HG03442 (cell line): Measurements from ENCODE around the gene TRAF3IP1.
"Not testable (repeated sequence)": the region's sequence is repeated elsewhere in the genome, so short reads cannot be mapped to it uniquely, and the experiment has no call there.

Experiments used
- ATAC-seq: cut with Tn5 transposase; IDR thresholded peaks from one replicate; pipeline ENCODE4 v1.9.1; 2021; ENCODE audit warnings: mild to moderate bottlenecking, moderate library complexity; ENCODE audit not compliant: unreplicated experiment

The TRAF3IP1 gene, protein sequence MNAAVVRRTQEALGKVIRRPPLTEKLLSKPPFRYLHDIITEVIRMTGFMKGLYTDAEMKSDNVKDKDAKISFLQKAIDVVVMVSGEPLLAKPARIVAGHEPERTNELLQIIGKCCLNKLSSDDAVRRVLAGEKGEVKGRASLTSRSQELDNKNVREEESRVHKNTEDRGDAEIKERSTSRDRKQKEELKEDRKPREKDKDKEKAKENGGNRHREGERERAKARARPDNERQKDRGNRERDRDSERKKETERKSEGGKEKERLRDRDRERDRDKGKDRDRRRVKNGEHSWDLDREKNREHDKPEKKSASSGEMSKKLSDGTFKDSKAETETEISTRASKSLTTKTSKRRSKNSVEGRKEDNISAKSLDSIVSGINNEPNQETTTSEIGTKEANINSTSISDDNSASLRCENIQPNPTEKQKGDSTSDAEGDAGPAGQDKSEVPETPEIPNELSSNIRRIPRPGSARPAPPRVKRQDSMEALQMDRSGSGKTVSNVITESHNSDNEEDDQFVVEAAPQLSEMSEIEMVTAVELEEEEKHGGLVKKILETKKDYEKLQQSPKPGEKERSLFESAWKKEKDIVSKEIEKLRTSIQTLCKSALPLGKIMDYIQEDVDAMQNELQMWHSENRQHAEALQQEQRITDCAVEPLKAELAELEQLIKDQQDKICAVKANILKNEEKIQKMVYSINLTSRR

DNA sequence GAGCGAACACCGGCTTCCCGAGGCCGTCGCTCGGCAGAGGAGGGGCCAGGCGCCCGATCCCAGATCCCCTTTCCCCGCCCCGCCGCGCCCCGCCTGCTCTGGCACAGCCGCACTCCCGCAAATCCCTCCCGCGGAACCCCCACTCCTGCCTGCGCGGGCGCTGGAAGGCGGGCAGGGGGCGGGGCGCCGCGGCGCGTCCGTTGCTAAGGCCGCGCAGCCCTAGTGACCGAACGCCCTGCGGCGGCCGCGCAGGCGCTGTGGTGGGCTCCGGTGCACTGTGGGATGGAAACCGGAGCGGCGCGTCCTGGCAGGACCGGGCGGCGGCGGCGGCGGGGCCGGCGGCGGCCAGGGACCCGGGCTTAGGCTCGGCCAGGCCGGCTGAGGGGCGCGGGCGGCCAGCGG lies at the start of gene TRAF3IP1:
TRAF3IP1 (plus strand) TSS at position 273 of the 402 bp plus-strand sequence. CDS start 145 bp downstream, outside the sequence.
- peak; percentile 96 for ATAC-seq

DNA sequence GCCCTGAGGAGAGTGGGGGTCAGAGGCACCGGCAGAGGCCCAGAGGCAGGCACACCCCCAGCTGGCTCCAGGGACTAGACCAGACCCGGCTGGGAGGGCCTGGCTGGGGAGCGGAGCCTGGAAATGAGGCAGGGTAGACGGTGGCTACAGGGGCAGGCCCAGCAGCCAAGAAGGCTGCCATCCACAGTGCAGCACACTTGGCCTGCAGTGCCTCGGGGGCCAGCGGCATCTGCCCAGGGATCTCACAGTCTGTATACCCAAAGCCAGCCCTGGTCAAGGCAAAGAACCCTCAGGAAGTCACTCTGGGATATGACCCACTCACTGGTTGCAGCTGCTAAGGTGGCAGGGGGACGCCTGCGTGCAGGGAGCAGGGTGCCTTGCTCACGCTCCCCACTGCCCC lies 49.7 kb upstream of the TRAF3IP1 start:
- ATAC-seq: no peak

DNA sequence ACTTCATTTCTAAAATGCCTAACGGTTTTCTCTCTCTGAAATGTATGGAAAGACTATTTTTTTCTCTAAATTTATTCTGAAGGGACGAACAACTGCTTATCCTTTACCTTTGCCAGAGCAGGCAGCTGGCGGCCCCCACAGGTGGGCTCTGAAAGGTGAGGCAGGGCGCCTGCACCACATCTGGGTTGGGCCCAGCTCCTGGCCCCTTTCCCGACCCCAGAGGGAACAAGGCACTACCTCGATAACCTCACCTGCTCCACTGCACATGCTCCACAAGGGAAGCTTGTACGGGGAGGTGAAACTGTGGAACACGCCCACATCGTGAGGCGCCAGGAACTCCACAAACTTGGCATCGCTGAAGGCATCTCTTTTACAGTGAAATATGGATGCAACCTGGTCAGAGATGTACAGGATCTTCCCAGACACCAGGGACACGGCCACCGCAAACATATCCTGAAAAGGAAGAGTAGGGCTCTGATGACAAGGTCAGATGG lies 49.2 kb upstream of the TRAF3IP1 start:
- no peak for ATAC-seq

DNA sequence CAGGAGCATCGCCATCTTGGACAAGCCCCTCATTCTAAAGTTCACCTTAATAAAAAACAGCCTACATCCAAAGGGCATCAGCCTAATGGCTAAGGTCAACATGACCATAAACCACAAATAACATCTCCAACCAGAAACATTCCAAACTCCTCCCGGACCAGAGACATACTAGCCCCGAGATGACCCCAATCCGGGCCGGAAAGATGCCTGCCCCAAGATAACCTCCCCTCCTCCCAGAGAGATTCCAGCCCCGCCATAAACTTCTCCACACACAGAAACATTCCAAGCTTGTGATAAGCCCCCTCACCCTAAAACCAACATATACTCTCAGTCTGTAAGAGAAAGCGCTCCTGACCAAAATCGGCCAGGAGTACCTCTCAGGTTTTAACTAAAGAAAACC lies 48.6 kb upstream of the TRAF3IP1 start:
- not testable (repeated sequence) for ATAC-seq

DNA sequence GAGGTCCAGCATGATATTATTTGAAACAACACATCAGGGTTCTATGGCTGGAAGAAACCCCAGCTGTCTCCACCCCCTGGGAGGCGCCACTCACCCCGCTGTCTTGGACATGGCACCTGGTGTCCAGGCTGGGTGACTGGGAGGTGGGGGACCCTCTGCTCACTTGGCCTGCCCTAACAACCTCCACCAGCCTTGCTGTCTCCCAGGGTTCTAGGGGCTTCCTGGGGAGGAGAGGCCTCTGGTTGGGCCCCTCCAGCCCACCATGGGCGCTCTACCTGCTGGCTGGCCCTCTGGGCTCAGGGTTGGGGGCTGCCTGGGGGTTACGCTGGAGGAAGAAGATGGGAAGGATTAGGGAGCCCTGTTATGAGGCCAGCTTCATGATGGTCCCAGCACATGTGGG lies 48.2 kb upstream of the TRAF3IP1 start:
- no peak for ATAC-seq

DNA sequence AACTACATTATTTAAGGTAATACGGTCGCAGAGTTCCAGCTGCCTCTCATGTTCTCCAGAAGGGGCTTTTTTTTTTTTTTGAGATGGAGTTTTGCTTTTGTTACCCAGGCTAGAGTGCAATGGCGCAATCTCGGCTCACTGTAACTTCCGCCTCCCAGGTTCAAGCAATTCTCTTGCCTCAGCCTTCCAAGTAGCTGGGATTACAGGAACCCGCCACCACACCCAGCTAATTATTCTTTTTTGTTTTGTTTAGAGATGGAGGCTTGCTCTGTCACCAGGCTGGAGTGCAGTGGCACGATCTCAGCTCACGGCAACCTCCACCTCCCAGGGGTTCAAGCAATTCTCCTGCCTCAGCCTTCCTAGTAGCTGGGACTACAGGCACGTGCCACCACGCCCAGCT lies 46.9 kb upstream of the TRAF3IP1 start:
- not testable (repeated sequence) for ATAC-seq

DNA sequence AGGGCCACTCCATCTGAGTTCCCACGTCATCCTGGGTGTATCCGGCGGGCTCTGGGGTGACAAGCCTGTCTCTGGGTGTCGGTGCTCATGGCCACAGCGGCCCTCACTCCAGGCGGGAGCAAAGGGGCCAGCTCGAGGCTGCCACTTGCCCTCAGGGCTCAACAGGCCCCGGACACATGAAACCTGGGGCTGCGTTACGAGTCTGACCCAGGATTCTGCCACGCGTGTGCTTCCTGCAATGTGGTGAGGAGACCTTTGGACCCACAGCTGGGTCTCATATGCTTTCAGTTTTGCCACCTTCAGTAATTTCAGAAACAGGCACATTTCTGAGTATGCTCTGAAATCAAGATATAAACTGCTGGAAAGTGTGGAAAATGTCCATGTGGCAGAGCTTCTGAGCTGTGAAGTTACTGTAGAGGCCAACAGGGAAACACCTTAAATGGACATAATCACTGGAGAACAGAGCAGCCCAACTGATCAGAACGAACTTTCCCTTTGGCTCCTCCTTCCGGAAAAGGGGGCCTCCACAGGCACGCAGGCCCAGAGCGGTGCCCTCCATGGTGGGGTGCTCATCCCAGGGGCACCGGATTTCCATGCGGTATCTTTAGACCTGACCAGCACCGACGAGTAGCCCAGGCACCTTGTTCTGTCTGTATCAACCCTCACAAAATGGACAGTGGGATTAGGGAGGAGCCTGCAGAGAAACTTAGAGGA lies 46.0 kb upstream of the TRAF3IP1 start:
- no peak for ATAC-seq

DNA sequence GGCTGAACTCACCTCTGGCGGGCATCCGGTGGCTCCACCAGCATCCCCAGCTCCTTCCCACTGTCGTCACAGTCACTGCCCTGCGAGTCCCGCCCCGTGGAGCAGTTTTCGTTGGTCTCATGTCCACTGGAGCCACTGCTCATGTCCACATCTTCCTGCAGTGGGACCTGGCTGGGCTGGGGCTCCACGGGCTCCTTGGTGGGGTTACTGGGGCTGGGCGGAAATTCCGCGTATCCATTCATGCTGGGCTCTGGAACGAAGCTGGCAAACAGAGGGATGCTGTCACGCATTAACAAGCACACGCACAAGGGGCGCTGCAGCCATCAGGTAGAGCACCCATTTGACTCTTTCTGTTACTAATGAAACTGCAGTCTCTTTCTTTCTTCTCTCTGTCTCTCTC lies 42.6 kb upstream of the TRAF3IP1 start:
- ATAC-seq: no peak

DNA sequence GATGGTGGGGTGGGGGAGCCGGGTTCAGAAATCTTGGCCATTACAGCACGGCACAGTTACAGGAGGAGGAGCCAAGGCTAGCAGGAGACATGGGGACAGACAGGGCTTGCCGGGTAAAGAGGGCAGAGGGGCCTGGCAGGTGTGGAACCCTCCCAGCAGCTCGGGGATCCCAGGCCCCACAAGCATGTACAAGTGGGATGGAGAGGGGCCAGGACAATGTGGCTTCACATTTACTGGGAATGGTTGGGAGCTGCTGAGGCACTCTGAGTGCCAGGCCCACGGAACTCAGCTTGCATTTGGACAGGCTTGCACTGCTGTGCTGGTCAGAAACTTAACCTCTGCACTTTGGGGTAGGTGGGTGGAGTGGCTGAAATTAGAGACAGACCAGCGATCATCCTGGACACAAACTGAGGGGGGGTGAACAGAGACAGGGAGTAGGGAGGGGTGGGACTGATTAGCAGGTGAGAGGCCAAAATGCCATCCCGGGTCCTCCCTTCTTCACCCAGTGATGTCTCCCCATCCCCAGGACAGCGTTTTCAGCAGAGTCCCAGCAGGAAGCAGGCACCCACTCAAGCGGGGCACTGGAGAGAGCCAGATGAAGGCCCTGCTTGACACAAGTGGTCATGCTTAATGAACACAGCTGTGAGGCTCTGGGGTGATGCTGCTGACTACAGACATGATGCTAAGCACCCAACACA lies 41.5 kb upstream of the TRAF3IP1 start:
- ATAC-seq: no peak

DNA sequence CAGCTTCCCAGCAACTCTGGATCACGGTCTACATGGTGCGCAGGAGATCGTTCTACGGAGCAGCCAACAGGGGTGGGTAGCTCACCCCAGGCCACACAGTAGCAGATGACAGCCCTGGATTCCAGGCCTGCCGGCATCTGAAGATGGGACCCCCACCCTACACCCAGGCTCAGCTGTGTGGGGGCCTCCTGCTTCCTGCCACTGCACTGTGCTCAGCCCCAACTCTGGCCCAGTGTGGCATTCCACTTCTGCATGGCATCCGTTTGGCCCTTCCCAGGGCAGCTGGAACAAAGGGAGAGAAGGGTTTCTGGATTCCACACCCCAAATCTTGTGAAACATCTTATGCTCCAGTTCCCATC lies 41.0 kb upstream of the TRAF3IP1 start:
- no peak for ATAC-seq

DNA sequence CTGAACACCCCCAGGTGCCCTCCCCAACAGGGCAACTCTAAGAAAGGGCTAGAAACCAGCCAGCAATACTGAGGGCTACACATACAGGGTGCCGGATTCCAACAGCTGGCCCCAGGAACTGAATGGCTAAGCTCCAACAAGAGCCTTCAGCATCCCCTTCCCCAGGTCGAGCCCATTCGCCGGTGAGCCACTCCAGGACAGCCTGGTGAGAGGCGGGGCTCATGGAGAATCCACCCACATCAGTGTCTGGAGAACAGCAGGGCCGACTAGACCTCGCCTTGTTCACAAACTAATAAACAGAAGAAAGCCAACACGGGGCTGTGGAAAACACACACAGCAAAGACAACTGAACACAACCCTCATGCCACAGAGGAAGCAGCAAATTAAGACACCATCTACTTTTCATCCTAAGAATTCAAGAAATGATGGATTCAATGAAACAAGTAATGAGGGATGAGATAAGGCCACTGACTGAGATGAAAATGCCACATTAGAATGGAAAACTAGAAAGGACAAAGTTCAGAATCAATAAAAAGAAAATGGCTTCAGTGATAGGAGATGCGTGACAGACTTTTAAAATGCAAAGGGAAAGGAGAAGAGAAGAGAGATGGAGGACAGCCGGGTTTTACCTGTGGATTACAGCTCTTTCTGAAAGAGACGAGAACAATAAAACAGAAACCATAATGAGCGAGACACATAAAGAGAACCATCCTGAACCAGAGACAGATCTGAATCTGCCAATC lies 40.1 kb upstream of the TRAF3IP1 start:
- ATAC-seq: no peak

DNA sequence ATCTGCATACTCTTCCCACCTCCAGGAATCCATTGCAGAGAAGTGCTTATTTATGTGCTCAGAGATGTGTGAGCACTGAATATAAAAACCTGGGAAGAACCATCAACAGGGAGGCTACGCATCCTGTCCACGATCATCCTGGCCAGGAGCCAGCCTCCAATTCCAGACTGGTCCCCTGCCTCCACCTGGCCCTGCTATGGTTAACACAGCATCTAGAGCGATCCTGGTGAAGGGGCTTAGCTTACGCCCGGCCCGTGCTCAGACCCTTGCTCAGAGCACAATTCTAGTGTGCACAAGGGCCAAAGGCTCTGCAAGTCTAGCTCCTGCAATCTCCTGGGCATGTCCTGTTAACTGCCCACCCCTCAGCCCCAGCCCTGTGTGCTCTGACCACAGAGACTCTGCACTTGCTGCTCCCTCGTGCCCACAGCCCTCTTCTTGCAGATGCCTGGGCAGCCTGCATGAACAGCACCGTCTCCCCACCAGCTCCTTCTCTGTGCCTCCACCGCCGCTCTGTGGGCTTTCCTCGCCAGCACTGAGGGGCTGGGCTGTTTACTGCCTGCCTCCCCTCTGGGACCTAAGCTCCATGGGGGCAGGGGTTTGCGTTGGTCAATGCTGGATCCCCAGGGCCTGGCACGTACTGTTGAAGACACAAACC lies 38.4 kb upstream of the TRAF3IP1 start:
- ATAC-seq: no peak

DNA sequence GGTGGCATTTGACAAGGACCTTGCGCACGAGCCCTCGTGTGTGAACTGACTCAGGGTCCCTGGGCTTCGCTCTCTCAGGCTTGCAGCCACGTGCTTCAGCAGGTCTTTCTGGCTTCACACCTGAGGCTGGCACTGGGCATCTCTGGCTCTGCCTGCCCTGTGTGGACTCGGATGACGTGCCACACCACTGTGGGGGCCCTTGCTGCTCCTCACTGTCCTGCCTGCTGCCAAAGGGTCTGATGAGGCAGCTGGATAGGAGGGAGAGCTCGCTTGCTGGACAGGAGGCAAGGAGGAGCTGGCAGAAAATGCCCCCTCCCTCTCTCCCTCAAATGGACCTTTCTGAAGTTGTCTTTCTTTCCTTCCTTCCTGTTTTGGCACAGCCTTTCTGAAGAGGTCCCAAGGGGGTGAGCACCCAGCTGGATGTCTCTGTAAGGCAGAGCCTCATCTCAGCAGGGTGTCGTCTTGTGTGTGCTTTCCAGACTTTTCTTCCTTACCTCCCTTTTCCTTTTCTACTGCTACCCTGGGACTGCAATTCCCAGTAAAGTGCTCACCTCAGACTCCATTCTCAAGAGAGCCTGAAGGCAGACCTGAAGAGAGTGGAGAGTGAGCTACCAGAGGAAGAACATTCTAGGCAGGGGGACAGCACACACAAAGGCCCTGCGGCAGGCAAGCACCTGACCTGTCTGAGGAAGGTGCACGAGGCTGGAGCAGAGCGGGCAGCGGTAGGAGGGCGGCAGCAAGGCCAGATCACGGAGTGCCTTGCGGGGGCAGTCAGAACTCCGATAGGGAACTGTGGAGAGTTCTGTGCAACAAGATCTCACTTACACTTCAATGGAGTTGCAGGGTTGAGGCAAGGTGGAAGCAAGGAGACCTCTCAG lies 37.2 kb upstream of the TRAF3IP1 start:
- no peak for ATAC-seq

DNA sequence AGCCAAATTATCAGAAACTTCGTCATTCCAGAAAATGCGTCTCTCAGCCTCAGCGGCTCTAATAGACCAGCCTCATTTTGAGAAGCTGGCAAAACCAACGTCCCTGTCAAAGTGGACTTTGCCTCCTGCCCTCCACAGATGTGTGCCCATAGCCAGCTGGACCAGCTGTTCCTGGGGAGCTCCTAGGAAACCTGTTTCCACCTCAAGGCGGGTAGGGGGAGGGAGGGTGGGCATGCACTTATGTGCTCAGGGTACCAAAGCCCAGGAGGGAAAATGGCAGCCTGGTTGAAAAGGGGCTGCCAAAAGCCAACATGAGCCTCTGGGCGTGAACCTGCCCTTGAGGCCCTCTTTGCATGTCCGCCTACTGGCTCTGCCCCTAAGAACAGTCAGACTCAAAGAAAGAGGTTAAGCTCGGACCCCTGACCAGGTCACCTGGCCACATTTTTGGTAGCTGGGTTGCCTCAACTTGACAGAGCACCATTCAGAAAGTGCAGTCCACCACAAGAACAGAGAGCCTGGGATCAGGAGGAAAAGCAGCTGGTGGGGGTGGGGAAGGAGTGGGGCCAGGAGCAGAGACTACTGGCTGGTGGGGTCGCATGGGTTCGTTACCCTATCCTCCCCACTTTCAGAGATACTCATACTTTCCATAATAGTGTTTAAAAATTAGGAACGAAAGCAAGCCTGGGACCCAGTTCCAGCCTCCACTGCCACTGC lies 35.4 kb upstream of the TRAF3IP1 start:
- ATAC-seq: no peak

DNA sequence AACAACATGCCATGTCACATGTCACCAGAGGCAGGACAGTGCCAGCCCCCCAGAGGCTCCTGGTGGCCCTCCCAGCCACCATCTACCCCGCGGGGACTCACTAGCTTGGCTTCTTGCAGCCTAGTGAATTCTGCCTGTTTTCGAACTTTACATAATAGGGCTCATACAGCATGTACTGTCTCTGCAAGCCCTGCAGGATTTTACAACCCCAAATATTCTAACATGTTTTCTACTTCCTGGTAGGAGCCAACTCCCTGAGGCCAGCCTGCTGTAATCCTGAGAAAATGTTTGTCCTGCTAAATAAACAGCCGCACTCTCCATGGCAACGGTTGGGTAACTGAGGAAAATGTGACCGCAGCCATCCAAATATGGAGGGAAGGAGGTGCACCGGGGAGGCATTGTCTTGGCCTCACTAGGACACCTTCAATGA lies 34.6 kb upstream of the TRAF3IP1 start:
- ATAC-seq: no peak

DNA sequence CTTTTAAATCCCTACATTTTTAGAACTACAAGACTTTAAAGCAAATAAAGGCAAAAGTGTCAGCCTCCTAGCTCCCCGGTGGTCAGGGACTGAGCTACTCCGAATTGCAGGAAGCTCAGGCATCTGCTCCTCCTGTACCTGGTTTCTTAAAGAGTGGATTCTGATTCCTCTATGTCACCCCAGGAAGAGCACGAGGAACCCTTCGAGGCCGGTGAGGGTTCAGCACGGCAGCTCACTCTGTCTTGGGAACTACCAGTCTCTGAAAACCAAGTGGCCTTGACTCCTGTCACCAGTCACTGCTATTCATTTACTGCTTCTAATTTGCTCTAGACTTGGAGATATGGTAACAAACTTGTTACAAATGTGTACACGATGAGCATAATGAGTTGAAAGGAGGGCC lies 34.2 kb upstream of the TRAF3IP1 start:
- ATAC-seq: no peak

DNA sequence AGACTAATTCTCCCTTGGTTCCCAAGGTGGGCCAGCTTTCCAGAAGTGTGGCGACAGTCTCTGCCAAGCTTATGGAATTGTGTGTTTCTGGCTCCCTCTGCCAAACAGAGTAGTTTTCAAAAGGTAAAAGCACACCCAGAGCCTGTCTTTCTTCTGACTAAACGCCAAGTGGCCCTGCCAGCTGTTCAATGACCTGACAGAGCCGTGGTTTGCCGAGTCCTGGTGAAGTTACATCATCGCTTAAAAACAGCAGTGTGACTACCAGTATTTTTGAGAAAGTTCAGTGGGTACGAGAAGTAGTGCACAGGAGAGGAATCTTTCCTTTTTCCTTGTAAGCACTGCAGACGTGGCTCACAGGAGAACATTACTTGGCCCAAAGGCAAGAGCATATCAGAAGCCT lies 33.8 kb upstream of the TRAF3IP1 start:
- ATAC-seq: no peak
